Fibroblast of mammary gland (primary cell): ENCODE results near the gene TCFL5.

Experiments used
- DNase-seq: peaks from one replicate; pipeline ENCODE4 v3.0.0-alpha.2; 2010; ENCODE audit warnings: low read depth
- H3K4me3 ChIP-seq: 2 replicates; pipeline ENCODE4 v1.5.1; 2011; ENCODE audit warnings: low read depth, mild to moderate bottlenecking, low read length, moderate library complexity; ENCODE audit not compliant: control insufficient read depth
- TF ChIP-seq, protein P1 (sequence below): conservative IDR thresholded peaks from 2 replicates; pipeline ENCODE4 v1.5.1; 2011; ENCODE audit warnings: low read depth, low read length, inconsistent platforms; ENCODE audit not compliant: control insufficient read depth, insufficient read depth

Gene TCFL5

GRCh38 chr20:62814709-62815065, 46.9 kb downstream of the TCFL5 start:
- no peak for DNase-seq
- no peak overlapping the region for H3K4me3 ChIP-seq
- TF ChIP-seq, protein P1, sequence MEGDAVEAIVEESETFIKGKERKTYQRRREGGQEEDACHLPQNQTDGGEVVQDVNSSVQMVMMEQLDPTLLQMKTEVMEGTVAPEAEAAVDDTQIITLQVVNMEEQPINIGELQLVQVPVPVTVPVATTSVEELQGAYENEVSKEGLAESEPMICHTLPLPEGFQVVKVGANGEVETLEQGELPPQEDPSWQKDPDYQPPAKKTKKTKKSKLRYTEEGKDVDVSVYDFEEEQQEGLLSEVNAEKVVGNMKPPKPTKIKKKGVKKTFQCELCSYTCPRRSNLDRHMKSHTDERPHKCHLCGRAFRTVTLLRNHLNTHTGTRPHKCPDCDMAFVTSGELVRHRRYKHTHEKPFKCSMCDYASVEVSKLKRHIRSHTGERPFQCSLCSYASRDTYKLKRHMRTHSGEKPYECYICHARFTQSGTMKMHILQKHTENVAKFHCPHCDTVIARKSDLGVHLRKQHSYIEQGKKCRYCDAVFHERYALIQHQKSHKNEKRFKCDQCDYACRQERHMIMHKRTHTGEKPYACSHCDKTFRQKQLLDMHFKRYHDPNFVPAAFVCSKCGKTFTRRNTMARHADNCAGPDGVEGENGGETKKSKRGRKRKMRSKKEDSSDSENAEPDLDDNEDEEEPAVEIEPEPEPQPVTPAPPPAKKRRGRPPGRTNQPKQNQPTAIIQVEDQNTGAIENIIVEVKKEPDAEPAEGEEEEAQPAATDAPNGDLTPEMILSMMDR, result no peak

GRCh38 chr20:62814060-62814708, 47.4 kb downstream of the TCFL5 start:
- TF ChIP-seq, protein P1, result no peak
- no peak for DNase-seq
- no peak overlapping the region for H3K4me3 ChIP-seq

- no peak overlapping the region for H3K4me3 ChIP-seq
- DNase-seq, result no peak
- TF ChIP-seq, protein P1, result no peak
These were observed 48.0 kb downstream of the TCFL5 start for GRCh38 chr20:62813588-62813987.

- no peak for DNase-seq
- no peak overlapping the region for H3K4me3 ChIP-seq
- TF ChIP-seq, protein P1, result no peak
These were observed 48.8 kb downstream of the TCFL5 start for GRCh38 chr20:62812907-62813200.

- DNase-seq, result no peak
- TF ChIP-seq, protein P1, result no peak
- no peak overlapping the region for H3K4me3 ChIP-seq
These were observed 49.3 kb downstream of the TCFL5 start for GRCh38 chr20:62812181-62812906.

DNA sequence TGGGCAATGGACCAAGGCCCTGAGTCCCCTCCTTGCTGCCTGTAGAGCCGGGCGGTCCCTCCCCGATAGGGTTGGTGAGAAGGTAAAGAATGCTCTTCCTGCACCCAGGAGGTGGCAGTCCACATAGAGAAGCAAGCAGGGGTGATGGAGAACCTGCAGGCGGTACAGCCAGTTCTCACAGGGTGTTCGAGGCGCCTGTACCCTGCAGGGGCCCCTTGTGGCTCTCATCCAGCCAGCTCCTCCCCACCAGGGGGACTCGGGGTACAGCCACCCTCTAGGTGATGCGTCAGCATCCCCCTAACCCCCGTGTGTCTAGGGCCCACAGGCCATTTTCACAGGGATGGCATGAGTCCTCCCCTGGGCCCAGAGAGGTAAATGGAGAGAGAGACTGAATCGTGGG, 49.9 kb downstream of the TCFL5 start:
- TF ChIP-seq, protein P1, result no peak
- H3K4me3 ChIP-seq, result no peak overlapping the region
- no peak for DNase-seq
